GM12878 (cell line): Measurements from ENCODE around the gene SELPLG. TPM values are rescaled to one million over a fixed set of nuclear protein-coding genes. Genes with fewer than 3 reads are reported as not detected.

Experiments used
- CUX1 ChIP-seq: IDR thresholded peaks from 2 replicates; pipeline ENCODE4 v1.6.1; 2012; ENCODE audit warnings: improper control_type of control experiment, low read depth, low read length; ENCODE audit not compliant: insufficient replicate concordance
- E4F1 ChIP-seq: fragments of 450-650 bp; IDR thresholded peaks from 2 replicates; pipeline ENCODE4 v1.6.1; 2018; ENCODE audit warnings: borderline replicate concordance, mild to moderate bottlenecking; ENCODE audit not compliant: partially characterized antibody
- EGR1 ChIP-seq, 2 experiments: IDR thresholded peaks; 1 replicate in 1 of 2; 2 replicates in 1 of 2; pipeline ENCODE4 v1.6.1; 2011 to 2012; ENCODE audit warnings: low read depth in 2 of 2, low read length in 2 of 2, borderline replicate concordance in 1 of 2, mild to moderate bottlenecking in 1 of 2, moderate library complexity in 1 of 2
- FOXK2 ChIP-seq: fragments of 450-650 bp; IDR thresholded peaks from 2 replicates; pipeline ENCODE4 v1.6.1; 2017; ENCODE audit warnings: mild to moderate bottlenecking, moderate library complexity
- HDGF ChIP-seq: fragments of 450-650 bp; IDR thresholded peaks from 2 replicates; pipeline ENCODE4 v1.6.1; 2016; ENCODE audit warnings: antibody characterized with exemption
- KDM1A ChIP-seq: fragments of 200-600 bp; sonication (generic); IDR thresholded peaks from 2 replicates; pipeline ENCODE4 v1.6.1; 2016; ENCODE audit warnings: borderline replicate concordance
- MEF2B ChIP-seq: fragments of 450-650 bp; IDR thresholded peaks from 2 replicates; pipeline ENCODE4 v1.6.1; 2018; ENCODE audit warnings: mild to moderate bottlenecking, moderate library complexity; ENCODE audit not compliant: partially characterized antibody, poor library complexity, severe bottlenecking
- SMAD5 ChIP-seq: IDR thresholded peaks from 2 replicates; pipeline ENCODE4 v1.6.1; 2016; ENCODE audit warnings: antibody characterized with exemption, low read depth
- SPI1 ChIP-seq: IDR thresholded peaks from 2 replicates; pipeline ENCODE4 v1.6.1; 2011; ENCODE audit warnings: low read depth, mild to moderate bottlenecking, low read length, moderate library complexity, borderline replicate concordance; ENCODE audit not compliant: insufficient read depth
- SREBF1 ChIP-seq: IDR thresholded peaks from 2 replicates; pipeline ENCODE4 v1.6.1; 2012; ENCODE audit warnings: mild to moderate bottlenecking, low read length
- TAF1 ChIP-seq: IDR thresholded peaks from 2 replicates; pipeline ENCODE4 v1.6.1; 2011; ENCODE audit warnings: mild to moderate bottlenecking, low read depth, low read length, borderline replicate concordance
- TCF3 ChIP-seq: IDR thresholded peaks from 2 replicates; pipeline ENCODE4 v1.6.1; 2012; ENCODE audit warnings: low read depth, mild to moderate bottlenecking, low read length, borderline replicate concordance; ENCODE audit not compliant: insufficient read depth
- ZBTB11 ChIP-seq: fragments of 450-650 bp; formaldehyde crosslinking; IDR thresholded peaks from 2 replicates; pipeline ENCODE4 v1.5.0; 2022; ENCODE audit warnings: mild to moderate bottlenecking, missing genetic modification characterization
- ZNF384 ChIP-seq: IDR thresholded peaks from 2 replicates; pipeline ENCODE4 v1.6.1; 2012; ENCODE audit warnings: low read depth, mild to moderate bottlenecking, low read length, improper control_type of control experiment, borderline replicate concordance
- ZNF687 ChIP-seq: fragments of 450-650 bp; IDR thresholded peaks from 2 replicates; pipeline ENCODE4 v1.6.1; 2017; ENCODE audit warnings: mild to moderate bottlenecking, moderate library complexity
- polyA plus RNA-seq, 11 experiments: library from polyadenylated mRNA; depleted of rRNA in 4 of 11; unstranded in 6 of 11; stranded (reverse) in 5 of 11; fragments of >200 nt; fragmentation: Nextera tagmentation in 4 of 11; fragmentation: Illumina TruSeq in 1 of 11; extraction: Ambion mirVana in 4 of 11; extraction: Trizol in 1 of 11; gene quantifications; 1 replicate in 1 of 11; 2 replicates in 10 of 11; pipeline versions ENCODE4 v1.2.1 to v1.2.3, GENCODE V29; 2011 to 2016; ENCODE audit warnings: inconsistent platforms in 2 of 11, missing spikeins in 2 of 11, low read depth in 1 of 11
- total RNA-seq, 4 experiments: library from RNA; depleted of rRNA in 3 of 4; stranded (reverse); fragments of >200 nt in 3 of 4; fragmentation: Illumina TruSeq in 1 of 4; extraction: Trizol in 1 of 4; gene quantifications; 2 replicates each; pipeline versions ENCODE4 v1.2.1 to v1.2.3, GENCODE V29; 2013 to 2021

Gene SELPLG
- total and polyA plus RNA-seq, 10 of the 15 experiments (the other 5 are each of a cell fraction or from before 2014, with no cell fraction given) = 3.2 to 32.3 (median 23.9) TPM

GRCh38 chr12:108573317-108573716, 60.4 kb downstream of the SELPLG start (continued):
- no peak for TF ChIP-seq CUX1
- TF ChIP-seq E4F1 = no peak
- TF ChIP-seq TCF3 = no peak
- TF ChIP-seq SMAD5 = no peak
- no peak for TF ChIP-seq HDGF
- no peak for TF ChIP-seq TAF1
- no peak for TF ChIP-seq SPI1
- TF ChIP-seq SREBF1 = no peak
- no peak for TF ChIP-seq MEF2B
- TF ChIP-seq ZNF384 = no peak
- no peak for TF ChIP-seq ZBTB11 (CRISPR knock-in tag)
- TF ChIP-seq EGR1 (IDR thresholded peaks at IDR 0.05; ENCODE audit: borderline replicate concordance in 1 of 2, low read depth in 2 of 2, low read length in 2 of 2) = no peak
- no peak for TF ChIP-seq KDM1A
- no peak for TF ChIP-seq ZNF687
- no peak for TF ChIP-seq FOXK2
